ENCODE measurements around the gene TSPAN1. TPM values are rescaled to one million over a fixed set of nuclear protein-coding genes. Genes with fewer than 3 reads are reported as not detected.
"Not testable (repeated sequence)": the region's sequence is repeated elsewhere in the genome, so short reads cannot be mapped to it uniquely, and the experiment has no call there.

TSPAN1 gene
- total RNA-seq, 1 donor from 2014 or later, result 4.2 TPM

GRCh38 chr1:46203738-46204405, 29.0 kb downstream of the TSPAN1 start:
- peak; percentile 33 for ATAC-seq
- intact Hi-C loops (cut with DNase I), result no loop called here
- DNase-seq (ENCODE audit: low spot score), result no peak

DNA sequence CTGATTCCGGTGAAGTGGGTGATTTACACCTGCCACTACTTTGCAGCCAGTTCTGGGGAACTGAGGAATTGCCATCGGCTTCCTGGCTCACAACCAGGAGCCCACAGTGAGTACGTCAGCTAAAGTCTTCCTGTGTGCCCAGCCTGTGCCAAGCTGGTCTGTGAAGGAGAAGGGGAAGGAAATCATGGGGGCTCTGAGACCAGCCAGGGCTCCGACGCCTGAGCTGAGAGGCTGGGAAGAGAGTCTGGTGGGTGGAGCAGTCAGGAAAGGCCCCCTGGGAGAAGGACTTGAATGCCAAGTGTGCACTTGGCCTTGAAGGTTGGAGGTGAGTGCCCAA, 29.5 kb downstream of the TSPAN1 start:
- DNase-seq (ENCODE audit: low spot score) (no peak), ATAC-seq (peak; percentile 20)
- intact Hi-C loops (cut with DNase I), result no loop called here

DNA sequence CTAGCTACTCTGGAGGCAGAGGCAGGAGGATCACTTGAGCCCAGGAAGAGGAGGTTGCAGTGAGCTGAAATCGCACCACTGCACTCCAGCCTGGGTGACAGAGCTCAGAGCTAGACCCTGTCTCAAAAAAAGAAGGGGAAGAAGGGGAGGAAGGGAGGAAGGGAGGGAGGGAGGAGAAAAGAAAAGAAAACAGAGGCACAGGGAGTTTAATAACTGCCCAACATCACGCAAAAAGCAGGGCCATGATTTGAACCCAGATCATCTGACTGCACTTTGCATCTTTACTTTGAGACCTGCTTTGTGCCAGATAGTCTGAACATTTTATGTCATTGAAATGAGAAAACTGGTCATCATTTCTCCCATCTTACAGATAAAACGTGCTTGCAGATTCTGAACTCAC, 30.3 kb downstream of the TSPAN1 start:
- ATAC-seq (no peak), DNase-seq (ENCODE audit: low spot score) (no peak)

GRCh38 chr1:46205791-46206190, 30.9 kb downstream of the TSPAN1 start:
- ATAC-seq (peak; percentile 50), DNase-seq (ENCODE audit: low spot score) (no peak)
- intact Hi-C loops (cut with DNase I), result no loop called here

More for the DNA sequence above, 30.3 kb downstream of the TSPAN1 start:
- intact Hi-C loops (cut with DNase I), result no loop called here

DNA sequence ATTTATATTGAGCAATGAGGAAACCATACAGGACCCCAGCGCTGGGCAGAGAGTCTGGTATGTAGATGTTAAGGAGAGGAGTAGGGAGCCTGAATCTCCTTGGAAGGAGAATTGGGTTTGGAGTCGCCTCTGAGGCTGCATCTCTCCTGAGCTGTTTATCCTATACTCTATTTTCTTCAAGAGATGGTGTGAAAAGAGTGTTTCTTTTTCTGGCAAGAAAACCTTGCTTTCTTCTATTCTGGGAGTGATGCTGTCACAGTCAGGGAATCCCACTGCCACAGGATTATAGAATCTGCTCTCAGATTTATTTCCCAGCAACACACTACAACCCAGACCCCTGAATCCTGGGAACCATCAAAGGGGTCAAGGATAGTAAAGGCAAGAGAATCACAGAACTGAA, 31.5 kb downstream of the TSPAN1 start:
- DNase-seq (ENCODE audit: low spot score) (no peak), ATAC-seq (no peak)
- intact Hi-C loops (cut with DNase I), result no loop called here

GRCh38 chr1:46210561-46210960, 35.7 kb downstream of the TSPAN1 start:
- ATAC-seq (no peak), DNase-seq (ENCODE audit: low spot score) (no peak)
- intact Hi-C loops (cut with DNase I), result no loop called here

DNA sequence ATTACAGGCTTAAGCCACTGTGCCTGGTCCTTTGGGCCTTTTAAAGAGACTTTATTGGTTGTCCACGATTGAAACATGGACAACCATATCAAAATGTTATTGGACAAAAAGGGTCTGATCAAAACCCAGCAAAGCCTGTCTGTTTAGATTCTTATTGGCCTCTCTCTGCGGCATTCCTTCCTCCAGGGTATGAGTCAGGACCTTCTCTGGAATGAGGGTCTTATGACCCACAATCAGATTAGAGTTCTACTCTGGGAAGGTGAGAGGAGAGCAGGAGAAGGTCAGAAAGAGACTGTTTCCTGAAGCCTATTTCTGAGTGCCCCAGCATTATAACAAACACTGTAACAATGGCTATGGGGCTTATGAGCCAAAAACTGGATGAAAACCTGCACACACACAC, 36.2 kb downstream of the TSPAN1 start:
- ATAC-seq (no peak), DNase-seq (ENCODE audit: low spot score) (no peak)
- intact Hi-C loops (cut with DNase I), result no loop called here

DNA sequence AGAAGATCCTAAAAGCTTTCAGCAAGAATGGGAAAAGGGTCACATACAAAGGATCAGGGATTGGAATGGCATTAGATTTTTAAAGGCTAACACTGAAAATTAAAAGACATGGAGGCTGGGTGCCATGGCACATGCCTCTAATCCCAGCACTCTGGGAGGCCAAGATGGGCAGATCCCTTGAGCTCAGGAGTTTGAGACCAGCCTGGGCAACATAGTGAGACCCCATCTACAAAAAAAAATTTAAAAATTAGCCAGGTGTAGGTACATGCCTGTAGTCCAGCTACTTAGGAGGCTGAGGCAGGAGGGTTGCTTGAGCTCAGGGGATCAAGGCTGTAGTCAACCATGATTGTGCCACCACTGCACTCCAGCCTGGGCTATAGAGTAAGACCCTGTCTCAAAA, 40.6 kb downstream of the TSPAN1 start:
- DNase-seq (ENCODE audit: low spot score) (no peak), ATAC-seq (no peak)
- intact Hi-C loops (cut with DNase I), result no loop called here

- intact Hi-C loops (cut with DNase I), result no loop called here
- no peak for ATAC-seq
- no peak for DNase-seq (ENCODE audit: low spot score)
Measured at GRCh38 chr1:46218443-46218842, 43.6 kb downstream of the TSPAN1 start.

- no peak for DNase-seq (ENCODE audit: low spot score)
- no peak for ATAC-seq
- intact Hi-C loops (cut with DNase I), result loop anchor here (5.0 kb wide), 1 partner anchor 183 kb away; no protein-coding TSS in a partner anchor
Measured at GRCh38 chr1:46219551-46220520, 44.9 kb downstream of the TSPAN1 start.

- DNase-seq (ENCODE audit: low spot score) (no peak), ATAC-seq (no peak)
- intact Hi-C loops (cut with DNase I), result loop anchor here (5.0 kb wide), 1 partner anchor 184 kb away; no protein-coding TSS in a partner anchor
Measured at GRCh38 chr1:46220808-46221207, 45.9 kb downstream of the TSPAN1 start.

DNA sequence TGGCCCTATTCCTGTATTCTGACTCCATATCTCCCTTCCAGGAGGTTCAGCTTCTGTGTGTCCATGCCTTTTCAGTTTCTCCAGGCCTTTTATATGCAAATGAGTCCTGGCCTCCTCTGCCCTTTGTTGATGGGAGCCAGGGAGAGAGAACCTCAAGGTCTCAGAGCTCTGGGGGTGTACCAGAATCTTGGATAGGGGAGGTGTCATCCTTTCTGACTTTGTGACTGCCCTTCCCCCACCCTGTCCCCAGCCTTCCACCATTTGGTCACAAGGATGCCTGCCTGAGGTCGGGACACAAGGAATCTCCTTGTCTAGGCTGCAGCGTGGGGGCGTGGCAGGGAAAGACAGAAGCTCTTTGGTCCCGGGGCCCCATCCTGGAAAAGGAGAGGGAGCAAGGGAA, 46.9 kb downstream of the TSPAN1 start:
- intact Hi-C loops (cut with DNase I), result loop anchor here (5.0 kb wide), 1 partner anchor 184 kb away; no protein-coding TSS in a partner anchor
- DNase-seq (ENCODE audit: low spot score), result peak; percentile 80
- ATAC-seq, result peak; percentile 75

GRCh38 chr1:46223055-46223454, 48.2 kb downstream of the TSPAN1 start:
- not testable (repeated sequence) for DNase-seq (ENCODE audit: low spot score); ATAC-seq
- intact Hi-C loops (cut with DNase I), result loop anchor here (5.0 kb wide), 1 partner anchor 186 kb away; no protein-coding TSS in a partner anchor

- intact Hi-C loops (cut with DNase I), result loop anchor here (5.0 kb wide), 1 partner anchor 186 kb away; no protein-coding TSS in a partner anchor
- DNase-seq (ENCODE audit: low spot score), result peak; percentile 77
- ATAC-seq, result peak; percentile 88
Measured at GRCh38 chr1:46223472-46223943, 48.6 kb downstream of the TSPAN1 start.

DNA sequence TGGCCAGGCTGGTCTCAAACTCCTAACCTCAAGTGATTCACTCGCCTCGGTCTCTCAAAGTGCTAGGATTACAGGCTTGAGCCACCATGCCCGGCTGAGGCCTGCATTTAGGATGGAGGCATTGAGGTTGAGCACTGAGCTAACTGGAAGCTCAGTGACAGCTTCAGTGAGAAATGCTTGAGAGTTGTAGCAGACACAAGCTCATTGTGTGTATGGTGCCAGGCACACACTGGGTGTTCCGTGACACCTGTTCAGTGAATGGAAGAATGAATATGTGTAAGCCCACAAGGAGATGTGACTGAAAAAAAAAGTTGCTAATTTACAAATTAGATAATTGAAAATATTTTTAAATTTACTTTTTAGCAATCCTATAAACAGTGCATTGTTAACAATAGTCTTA, 50.1 kb downstream of the TSPAN1 start:
- no peak for ATAC-seq
- intact Hi-C loops (cut with DNase I), result loop anchor here (5.0 kb wide), 1 partner anchor 188 kb away; no protein-coding TSS in a partner anchor
- DNase-seq (ENCODE audit: low spot score), result no peak

DNA sequence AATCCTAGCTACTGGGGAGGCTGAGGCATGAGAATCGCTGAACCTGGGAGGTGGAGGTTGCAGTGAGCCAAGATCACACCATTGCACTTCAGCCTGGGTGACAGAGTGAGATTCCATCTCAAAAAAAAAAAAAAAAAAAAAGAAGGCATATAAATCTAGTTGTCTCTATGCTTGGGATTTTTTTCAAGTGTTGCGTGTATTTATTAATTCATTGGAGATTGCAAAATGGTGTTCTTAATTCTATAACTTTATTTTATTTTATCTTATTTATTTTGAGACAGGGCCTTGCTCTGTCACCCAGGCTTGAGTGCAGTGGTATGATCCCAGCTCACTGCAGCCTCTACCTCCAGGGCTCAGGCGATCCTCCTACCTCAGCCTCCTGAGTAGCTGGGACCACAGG, 56.3 kb downstream of the TSPAN1 start:
- DNase-seq (ENCODE audit: low spot score); ATAC-seq; intact Hi-C loops (cut with DNase I): not testable (repeated sequence)
